Stomach (tissue), 9 donors: Measurements from ENCODE around the gene KCTD20. TPM values are rescaled to one million over a fixed set of nuclear protein-coding genes. Genes with fewer than 3 reads are reported as not detected.
A peak's percentile ranks its signal among the peaks of the same experiment; 100 is the strongest.

Experiments
- DNase-seq, 2 donors: peaks; one replicate each; pipeline versions ENCODE4 v3.0.0 to v3.0.0-alpha.2; 2013 to 2019
- H3K27ac ChIP-seq, 5 donors: fragments of 200-600 bp in 4 of 5; sonication (generic) in 4 of 5; one replicate each; pipeline ENCODE4 v1.5.1; 2013 to 2019; ENCODE audit warnings: mild to moderate bottlenecking in 1 of 5, moderate library complexity in 1 of 5
- H3K27me3 ChIP-seq, 3 donors: fragments of 200-600 bp; sonication (generic); one replicate each; pipeline ENCODE4 v1.5.1; 2017 to 2019; ENCODE audit warnings: mixed run types in 1 of 3
- H3K36me3 ChIP-seq, 4 donors: fragments of 200-600 bp; sonication (generic); 1 replicate in 3 of 4; 2 replicates in 1 of 4; pipeline ENCODE4 v1.5.1; 2016 to 2019
- H3K4me1 ChIP-seq, 4 donors: fragments of 200-600 bp; sonication (generic); one replicate each; pipeline ENCODE4 v1.5.1; 2016 to 2019
- H3K4me3 ChIP-seq, 4 donors: fragments of 200-600 bp; sonication (generic) in 3 of 4; one replicate each; pipeline ENCODE4 v1.5.1; 2016 to 2019; ENCODE audit warnings: mild to moderate bottlenecking in 1 of 4
- H3K9me3 ChIP-seq, 4 donors: fragments of 200-600 bp; sonication (generic); one replicate each; pipeline ENCODE4 v1.5.1; 2016 to 2019
- EP300 ChIP-seq: sonication (generic); formaldehyde crosslinking; IDR thresholded peaks from one replicate; pipeline ENCODE4 v1.6.1; 2017; ENCODE audit warnings: antibody characterized with exemption
- POLR2A ChIP-seq, 4 donors: fragments of 450-650 bp; IDR thresholded peaks; one replicate each; pipeline ENCODE4 v1.6.1; 2016; ENCODE audit warnings: antibody characterized with exemption in 4 of 4, control low read depth in 2 of 4, mild to moderate bottlenecking in 1 of 4, moderate library complexity in 1 of 4
- POLR2AphosphoS5 ChIP-seq, 3 donors: sonication (generic); formaldehyde crosslinking; IDR thresholded peaks; one replicate each; pipeline ENCODE4 v1.6.1; 2016; ENCODE audit warnings: antibody characterized with exemption in 3 of 3
- WGBS, 5 donors: extraction: QIAGEN DNeasy Blood & Tissue Kit in 3 of 5; methylation state at CpG; one replicate each; pipeline versions ENCODE4 v1.1.5 to v1.1.7; 2013 to 2018; 5-methylcytosine and 5-hydroxymethylcytosine counted together
- intact Hi-C: fragments of 100-400 bp; cut with DNase I; formaldehyde crosslinking; loops from one replicate; pipeline ENCODE4 v1.15.1; 2023; ENCODE audit warnings: low total_unique reads
- polyA plus RNA-seq, 3 donors: library from polyadenylated mRNA; stranded (reverse); fragments of 200-250 nt; gene quantifications; one replicate each; pipeline ENCODE4 v1.2.3, GENCODE V29; 2013
- total RNA-seq, 5 donors: library from RNA; depleted of rRNA; stranded (reverse); fragments of >200 nt; gene quantifications; one replicate each; pipeline versions ENCODE4 v1.1.0 to v1.2.3, GENCODE V29; 2014 to 2016
- TF ChIP-seq, protein P1 (sequence below), 7 experiments: fragments of 450-650 bp in 4 of 7; fragments of 200-600 bp in 3 of 7; sonication (generic) in 3 of 7; IDR thresholded peaks; one replicate each; pipeline ENCODE4 v1.5.1; 2016 to 2019; ENCODE audit warnings: antibody characterized with exemption in 7 of 7, control low read depth in 2 of 7, mild to moderate bottlenecking in 1 of 7
- donor health status: healthy with polysubstance abuse.
- donor health status: Bipolar disorder and iron deficiency.
- donor health status: healthy.

KCTD20 gene
- total and polyA plus RNA-seq, 8 donors: 10.3 to 72.7 (median 19.5) TPM

DNA sequence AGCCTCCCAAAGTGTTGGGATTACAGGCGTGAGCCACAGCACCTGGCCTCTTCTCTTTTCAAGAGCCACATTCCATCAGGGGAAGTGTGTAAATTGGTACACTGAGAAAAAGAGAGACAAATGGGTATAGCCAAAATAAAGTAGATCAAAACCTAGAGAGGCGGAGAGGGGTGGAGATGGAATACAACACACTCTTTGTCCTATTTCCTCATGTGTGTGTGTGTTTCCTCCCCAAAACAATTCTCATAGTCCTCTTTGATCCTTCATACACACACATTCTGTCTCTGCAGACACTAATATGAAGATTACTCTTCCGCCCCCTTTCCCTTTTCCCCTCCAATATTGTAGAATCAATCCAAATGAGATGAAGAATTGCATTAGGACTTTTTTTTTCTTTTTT, 16.2 kb upstream of the KCTD20 start:
- Histone ChIP-seq H3K4me3 (no peak overlapping the region), H3K4me1 (peaks cover 5 to 16% (median 11%) of the 10 kb centered on the region in 4 donors), H3K9me3 (no peaks in the 10 kb centered on the region), H3K36me3 (no peaks in the 10 kb centered on the region), H3K27ac (no peak overlapping the region), H3K27me3 (no peaks in the 10 kb centered on the region)
- intact Hi-C loops: no loop called here
- no peak for DNase-seq
- no peak for TF ChIP-seq POLR2AphosphoS5 (IDR thresholded peaks at IDR 0.05)
- TF ChIP-seq POLR2A (IDR thresholded peaks at IDR 0.05): no peak
- no peak for TF ChIP-seq EP300
- TF ChIP-seq, protein P1, sequence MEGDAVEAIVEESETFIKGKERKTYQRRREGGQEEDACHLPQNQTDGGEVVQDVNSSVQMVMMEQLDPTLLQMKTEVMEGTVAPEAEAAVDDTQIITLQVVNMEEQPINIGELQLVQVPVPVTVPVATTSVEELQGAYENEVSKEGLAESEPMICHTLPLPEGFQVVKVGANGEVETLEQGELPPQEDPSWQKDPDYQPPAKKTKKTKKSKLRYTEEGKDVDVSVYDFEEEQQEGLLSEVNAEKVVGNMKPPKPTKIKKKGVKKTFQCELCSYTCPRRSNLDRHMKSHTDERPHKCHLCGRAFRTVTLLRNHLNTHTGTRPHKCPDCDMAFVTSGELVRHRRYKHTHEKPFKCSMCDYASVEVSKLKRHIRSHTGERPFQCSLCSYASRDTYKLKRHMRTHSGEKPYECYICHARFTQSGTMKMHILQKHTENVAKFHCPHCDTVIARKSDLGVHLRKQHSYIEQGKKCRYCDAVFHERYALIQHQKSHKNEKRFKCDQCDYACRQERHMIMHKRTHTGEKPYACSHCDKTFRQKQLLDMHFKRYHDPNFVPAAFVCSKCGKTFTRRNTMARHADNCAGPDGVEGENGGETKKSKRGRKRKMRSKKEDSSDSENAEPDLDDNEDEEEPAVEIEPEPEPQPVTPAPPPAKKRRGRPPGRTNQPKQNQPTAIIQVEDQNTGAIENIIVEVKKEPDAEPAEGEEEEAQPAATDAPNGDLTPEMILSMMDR (IDR thresholded peaks at IDR 0.05): no peak
- 89 to 97% (median 93%) methylated on average over 3 of the region's 3 CpGs for WGBS, 5 donors

DNA sequence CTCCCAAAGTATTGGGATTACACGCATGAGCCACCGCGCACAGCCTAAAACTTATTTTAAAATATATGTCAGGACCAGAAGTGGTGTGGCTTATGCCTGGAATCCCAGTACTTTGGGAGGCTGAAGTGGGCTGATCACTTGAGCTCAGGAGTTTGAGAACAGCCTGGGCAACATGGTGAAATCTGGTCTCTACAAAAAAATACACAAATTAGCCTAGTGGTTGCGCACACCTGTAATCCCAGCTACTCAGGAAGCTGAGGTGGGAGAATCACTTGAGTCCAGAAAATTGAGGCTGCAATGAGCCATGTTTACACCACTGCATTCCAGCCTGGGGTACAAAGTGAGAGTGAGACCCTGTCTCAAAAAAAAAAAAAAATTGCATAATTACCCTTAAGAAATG, 13.9 kb upstream of the KCTD20 start:
- H3K36me3 ChIP-seq: no peaks in the 10 kb centered on the region
- DNase-seq: peak in 1 of 2 donors; percentile 20
- no peaks in the 10 kb centered on the region for H3K27me3 ChIP-seq
- H3K27ac ChIP-seq: no peak overlapping the region
- intact Hi-C loops: no loop called here
- WGBS, 5 donors: 43 to 96% (median 63%) methylated on average over 4 of the region's 4 CpGs
- H3K9me3 ChIP-seq: no peaks in the 10 kb centered on the region
- no peak overlapping the region for H3K4me3 ChIP-seq
- no peak for TF ChIP-seq POLR2A (IDR thresholded peaks at IDR 0.05)
- TF ChIP-seq EP300: no peak
- TF ChIP-seq POLR2AphosphoS5 (IDR thresholded peaks at IDR 0.05): no peak
- TF ChIP-seq, protein P1 (IDR thresholded peaks at IDR 0.05): peak in 3 of 7 experiments; percentile 18 to 46 (median 29)
- H3K4me1 ChIP-seq: peaks cover 0 to 4% (median 1%) of the 10 kb centered on the region in 4 donors

DNA sequence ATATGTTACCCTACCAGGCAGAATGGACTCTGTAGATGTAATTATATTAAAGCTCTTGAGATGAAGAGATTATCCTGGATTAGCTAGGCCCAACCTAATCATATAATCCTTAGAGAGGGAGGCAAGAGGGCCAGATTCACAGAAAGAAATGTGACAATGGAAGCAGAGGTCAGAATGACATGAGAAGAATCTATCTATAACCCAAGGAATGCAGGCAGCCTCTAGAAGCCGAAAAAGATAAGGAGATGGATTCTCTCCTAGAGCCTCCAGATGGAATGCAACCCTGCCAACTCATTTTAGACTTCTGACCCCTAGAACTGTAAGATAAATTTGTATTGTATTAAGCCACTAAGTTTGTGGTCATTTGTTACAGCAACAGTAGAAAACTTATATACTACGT, 12.4 kb upstream of the KCTD20 start:
- DNase-seq: no peak
- no peak overlapping the region for H3K27ac ChIP-seq
- no peaks in the 10 kb centered on the region for H3K4me1 ChIP-seq
- intact Hi-C loops: no loop called here
- TF ChIP-seq POLR2AphosphoS5 (IDR thresholded peaks at IDR 0.05): no peak
- no peak for TF ChIP-seq POLR2A (IDR thresholded peaks at IDR 0.05)
- no peak for TF ChIP-seq EP300
- WGBS, 5 donors: 57 to 78% (median 61%) methylated on average over 2 of the region's 2 CpGs
- H3K4me3 ChIP-seq: no peak overlapping the region
- H3K36me3 ChIP-seq: no peaks in the 10 kb centered on the region
- no peaks in the 10 kb centered on the region for H3K27me3 ChIP-seq
- no peaks in the 10 kb centered on the region for H3K9me3 ChIP-seq

DNA sequence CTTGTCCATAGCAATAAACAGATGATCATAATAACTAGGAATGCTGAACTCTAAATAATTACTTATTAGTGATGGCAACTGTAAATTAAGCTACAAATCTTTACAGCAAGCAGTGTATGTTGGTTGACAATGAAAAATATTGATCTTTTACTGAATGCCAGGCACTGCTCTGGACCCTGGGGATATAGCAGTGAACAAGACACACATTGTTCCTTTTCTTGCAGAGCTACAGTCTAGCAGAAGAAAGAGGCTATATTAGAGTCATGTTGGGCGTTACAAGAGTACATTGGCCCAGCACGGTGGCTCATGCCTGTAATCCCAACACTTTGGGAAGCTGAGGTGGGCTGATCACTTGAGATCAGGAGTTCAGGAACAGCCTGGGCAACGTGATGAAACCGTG, 11.6 kb upstream of the KCTD20 start:
- 85 to 94% (median 87%) methylated on average over 4 of the region's 4 CpGs for WGBS, 5 donors
- intact Hi-C loops: no loop called here
- Histone ChIP-seq H3K9me3 (no peaks in the 10 kb centered on the region), H3K4me3 (no peak overlapping the region), H3K36me3 (no peaks in the 10 kb centered on the region), H3K4me1 (no peaks in the 10 kb centered on the region), H3K27me3 (no peaks in the 10 kb centered on the region), H3K27ac (no peak overlapping the region)
- TF ChIP-seq EP300 (no peak), POLR2A (IDR thresholded peaks at IDR 0.05) (no peak), POLR2AphosphoS5 (IDR thresholded peaks at IDR 0.05) (no peak)
- TF ChIP-seq, protein P1 (IDR thresholded peaks at IDR 0.05): no peak
- DNase-seq: no peak

DNA sequence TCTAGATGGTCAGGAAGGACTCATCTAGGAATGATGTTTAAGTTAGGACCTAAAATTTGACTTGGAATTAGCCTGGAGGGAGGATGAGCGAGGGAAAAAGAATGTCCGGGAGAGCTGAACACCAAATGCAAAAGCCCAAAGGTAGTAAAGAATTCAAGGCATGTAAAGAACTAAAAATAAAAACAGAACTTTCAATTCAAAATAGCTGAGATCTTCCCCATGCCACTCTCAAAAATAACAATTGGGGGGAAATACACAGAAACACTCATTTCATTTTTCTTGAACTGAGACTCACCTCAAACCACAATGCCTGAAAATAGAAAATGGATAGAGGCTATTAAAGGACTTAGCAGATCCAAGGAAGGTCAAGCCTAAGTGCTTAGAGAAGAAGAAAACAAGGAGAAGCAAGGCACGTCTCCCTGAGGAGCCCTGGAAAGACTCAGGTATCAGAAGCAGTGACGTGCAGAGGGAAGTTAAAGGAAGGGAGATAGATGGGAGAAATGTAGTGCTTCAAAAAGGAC, 10.6 kb upstream of the KCTD20 start:
- Histone ChIP-seq H3K27ac (no peak overlapping the region), H3K36me3 (no peaks in the 10 kb centered on the region), H3K9me3 (no peaks in the 10 kb centered on the region), H3K4me3 (no peak overlapping the region), H3K4me1 (no peaks in the 10 kb centered on the region), H3K27me3 (no peaks in the 10 kb centered on the region)
- DNase-seq: no peak
- TF ChIP-seq, protein P1 (IDR thresholded peaks at IDR 0.05): no peak
- TF ChIP-seq EP300: no peak
- intact Hi-C loops: no loop called here
- WGBS, 5 donors: 82 to 89% (median 85%) methylated on average over 4 of the region's 4 CpGs
